GM21825 (cell line): Measurements from ENCODE around the gene MTURN.
"Not testable (repeated sequence)": the region's sequence is repeated elsewhere in the genome, so short reads cannot be mapped to it uniquely, and the experiment has no call there.

Experiments used
- ATAC-seq: cut with Tn5 transposase; IDR thresholded peaks from one replicate; pipeline ENCODE4 v1.9.1; 2021; ENCODE audit warnings: mild to moderate bottlenecking, moderate library complexity; ENCODE audit not compliant: unreplicated experiment

The MTURN gene

GRCh38 chr7:30176463-30177109 lies 41.8 kb downstream of the MTURN start:
- no peak for ATAC-seq

GRCh38 chr7:30177186-30177585 lies 42.4 kb downstream of the MTURN start:
- ATAC-seq = no peak

DNA sequence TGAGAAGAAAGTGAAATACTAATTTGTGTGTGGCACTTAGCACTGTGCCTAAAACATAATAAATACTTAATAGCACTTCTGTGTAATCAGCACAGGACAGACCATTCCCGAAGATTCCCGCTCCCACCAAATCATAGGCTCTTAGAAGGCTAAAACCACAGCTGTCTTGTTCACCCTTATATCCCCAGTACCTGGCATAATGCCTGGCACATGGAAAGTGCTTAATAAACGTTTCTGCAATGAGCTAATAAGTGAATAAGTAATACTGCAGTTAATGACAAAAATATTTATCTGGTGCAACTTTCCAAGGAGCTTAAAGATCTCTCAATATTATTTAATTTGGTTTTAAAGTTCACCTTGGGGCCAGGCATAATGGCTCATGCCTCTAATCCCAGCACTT lies 43.2 kb downstream of the MTURN start:
- ATAC-seq = no peak

GRCh38 chr7:30178748-30179436 lies 44.1 kb downstream of the MTURN start:
- ATAC-seq = peak; percentile 95

- no peak for ATAC-seq
These were observed 45.9 kb downstream of the MTURN start for GRCh38 chr7:30180718-30181117.

DNA sequence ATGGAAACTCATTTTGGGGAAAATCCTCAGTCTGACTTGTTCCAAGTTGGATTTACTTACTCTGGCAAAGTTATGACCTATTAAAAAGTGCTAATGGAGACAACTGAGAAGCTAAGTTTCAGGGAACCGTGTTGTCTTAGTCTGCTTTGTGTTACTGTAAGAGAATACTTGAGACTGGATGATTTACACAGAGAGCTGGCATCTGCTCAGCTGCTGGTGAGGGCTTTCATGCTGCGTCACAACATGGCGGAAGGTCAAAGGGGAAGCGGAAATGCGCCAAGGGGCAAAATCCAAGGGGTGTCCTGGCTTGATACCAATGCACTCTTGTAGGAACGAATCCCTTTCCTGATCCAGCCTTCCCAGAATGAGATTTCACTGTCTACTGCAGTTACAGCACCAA lies 46.4 kb downstream of the MTURN start:
- no peak for ATAC-seq

- no peak for ATAC-seq
These were observed 47.1 kb downstream of the MTURN start for GRCh38 chr7:30181736-30182522.

DNA sequence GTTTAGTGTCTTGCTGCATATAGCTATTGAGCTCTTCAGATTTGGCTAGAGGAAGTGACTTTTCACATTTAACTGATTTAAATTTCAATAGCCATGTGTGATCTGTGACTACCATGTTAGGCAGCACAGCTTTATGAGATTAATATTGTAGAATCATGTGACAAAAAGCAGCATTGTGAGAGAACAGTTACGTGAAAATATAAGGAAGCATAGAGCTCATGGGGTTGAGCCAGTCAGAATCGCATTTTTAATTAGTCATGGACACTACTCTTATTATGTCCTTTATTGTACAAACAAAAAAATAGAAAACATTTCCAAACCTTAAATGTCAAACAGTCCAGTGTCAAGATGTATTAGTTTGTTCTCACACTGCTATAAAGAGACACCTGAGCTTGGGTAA lies 48.0 kb downstream of the MTURN start:
- no peak for ATAC-seq

DNA sequence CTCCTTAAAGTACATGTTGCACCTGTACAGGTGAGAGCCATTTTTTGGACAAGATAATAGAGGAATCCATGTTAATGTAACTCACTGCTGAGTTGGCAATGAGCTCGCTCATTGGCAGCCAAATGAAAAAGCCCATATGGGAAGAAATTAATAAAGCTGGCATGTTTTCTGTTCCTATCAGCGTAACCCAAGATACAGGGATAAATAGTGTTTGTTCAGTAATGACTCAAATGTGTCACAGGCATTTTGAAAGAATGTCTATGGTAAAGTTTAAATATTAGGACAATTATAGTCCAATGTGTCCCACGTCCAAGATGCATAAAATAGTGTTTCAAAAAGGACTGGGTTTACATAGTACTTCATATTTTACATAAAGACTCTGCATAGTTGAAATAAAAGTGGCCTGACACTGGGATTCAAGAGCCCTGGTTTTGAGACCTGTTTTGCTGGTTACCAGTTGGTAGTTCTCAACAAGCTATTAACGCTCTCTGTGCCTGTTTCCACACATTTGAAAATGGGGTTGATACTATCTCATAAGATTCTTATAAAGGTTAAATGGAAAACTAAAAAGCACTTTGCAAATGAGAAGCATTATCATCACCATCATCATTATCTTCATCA lies 49.1 kb downstream of the MTURN start:
- no peak for ATAC-seq

DNA sequence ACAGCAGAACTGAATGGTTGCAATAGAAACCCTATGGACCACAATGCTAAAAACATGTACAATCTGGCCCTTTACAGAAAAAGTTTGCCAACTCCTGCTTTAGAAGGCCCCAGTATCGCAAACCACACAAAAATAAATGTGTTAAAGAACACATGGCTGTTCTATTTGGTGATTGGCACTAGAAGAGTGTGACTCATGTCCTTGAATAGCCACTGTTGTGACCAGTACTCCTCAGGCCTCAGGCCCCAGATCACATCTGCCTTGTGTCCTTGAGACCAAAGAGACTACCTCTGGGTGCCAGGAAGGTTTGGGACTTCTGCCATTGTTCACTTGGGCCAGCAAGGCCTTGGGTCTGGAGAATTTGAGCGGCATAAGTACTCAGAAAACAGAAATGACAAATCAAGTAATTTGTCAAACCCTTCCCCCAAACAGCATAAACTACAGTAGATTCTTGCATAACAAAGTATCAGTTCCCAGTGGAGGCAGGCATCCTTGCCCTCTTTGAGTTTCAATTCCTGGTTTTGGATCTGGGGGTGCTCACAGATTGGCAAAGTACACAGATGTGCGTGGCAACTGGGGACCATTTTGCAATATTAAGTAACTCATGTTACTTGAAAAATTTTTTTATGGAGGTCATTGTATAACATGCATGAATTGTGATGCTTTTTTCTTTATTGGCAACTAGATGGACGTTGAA lies 50.2 kb downstream of the MTURN start:
- ATAC-seq = no peak

DNA sequence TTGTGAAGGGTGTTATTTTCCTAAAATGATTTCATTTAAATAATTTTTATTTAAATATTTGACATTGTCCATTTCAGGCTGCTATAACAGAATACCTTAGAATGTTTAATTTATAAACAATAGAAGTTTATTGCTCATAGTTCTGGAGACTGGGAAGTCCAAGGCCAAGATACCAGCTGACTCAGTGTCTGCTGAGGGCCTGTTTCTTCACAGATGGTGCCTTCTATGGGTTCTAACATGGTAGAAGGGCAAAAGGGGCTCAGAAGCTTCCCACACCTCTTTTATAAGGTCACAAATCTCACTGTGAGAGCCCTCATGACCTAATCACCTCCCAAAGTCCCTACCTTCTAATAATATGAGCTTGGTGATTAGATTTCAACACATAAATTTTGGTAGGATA lies 50.7 kb downstream of the MTURN start:
- no peak for ATAC-seq

DNA sequence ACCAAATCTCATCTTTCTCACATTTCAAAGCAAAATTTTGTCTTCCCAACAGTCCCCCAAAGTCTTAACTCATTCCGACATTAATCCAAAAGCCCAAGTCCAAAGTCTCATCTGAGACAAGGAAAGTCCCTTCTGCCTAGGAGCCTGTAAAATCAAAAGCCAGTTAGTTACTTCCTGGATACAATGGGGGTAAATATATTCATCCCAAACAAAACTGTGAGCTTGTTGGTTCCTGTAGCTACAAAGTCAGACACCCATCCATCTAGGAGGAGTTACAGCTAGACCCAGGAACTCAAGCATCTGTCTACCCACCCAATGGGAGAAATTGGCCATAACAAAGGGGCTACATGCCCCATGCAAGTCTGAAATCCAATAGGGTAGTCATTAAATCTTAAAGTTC lies 51.9 kb downstream of the MTURN start:
- no peak for ATAC-seq

DNA sequence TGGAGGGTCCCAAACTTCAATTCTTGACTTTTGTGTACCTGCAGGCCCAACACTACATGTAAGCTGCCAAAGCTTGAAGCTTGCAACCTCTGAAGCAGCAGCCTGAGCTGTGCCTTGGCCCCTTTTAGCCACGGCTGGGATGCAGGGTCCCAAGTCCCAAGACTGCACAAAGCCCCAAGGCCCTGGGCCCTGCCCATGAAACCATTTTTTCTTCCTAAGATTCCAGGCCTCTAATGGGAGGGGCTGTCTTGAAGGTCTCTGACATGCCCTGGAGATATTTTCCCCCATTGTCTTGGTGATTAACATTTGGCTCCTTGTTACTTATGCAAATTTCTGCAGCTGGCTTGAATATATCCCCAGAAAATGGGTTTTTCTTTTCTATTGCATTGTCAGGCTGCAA lies 52.7 kb downstream of the MTURN start:
- ATAC-seq = no peak

DNA sequence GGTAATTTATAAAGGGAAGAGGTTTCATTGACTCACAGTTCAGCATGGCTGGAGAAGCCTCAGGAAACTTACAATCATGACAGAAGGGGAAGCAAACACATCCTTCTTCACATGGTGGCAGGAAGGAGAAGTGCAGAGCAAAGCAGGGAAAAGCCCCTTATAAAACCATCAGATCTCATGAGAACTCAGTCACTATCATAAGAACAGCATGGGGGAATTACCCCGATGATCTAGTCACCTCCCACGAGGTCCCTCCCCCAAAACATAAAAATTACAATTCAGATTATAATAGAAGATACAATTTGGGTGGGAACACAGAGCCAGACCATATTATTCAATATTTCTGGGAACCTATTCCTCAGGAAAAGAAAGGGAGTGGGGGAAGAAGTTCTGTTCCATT lies 53.6 kb downstream of the MTURN start:
- ATAC-seq = not testable (repeated sequence)

DNA sequence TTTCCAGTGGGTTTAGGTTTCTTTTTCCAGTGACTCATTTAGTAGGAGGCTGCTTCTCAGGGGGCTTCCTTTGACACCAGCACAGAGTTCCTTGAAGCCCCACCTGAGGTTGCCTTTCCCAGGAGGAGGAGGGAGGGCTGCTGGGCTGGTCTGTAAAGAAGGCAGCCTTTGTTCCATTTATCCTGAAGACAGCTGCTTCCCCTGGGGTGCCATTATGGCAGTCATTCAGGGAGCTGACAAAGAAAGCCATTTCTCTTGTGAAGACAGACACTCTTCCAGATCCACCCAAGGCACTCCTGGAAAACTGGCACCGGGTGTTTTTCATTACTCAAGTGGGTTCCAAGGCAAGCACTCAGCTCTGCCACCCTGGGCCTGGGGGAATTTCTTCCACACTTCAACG lies 54.0 kb downstream of the MTURN start:
- no peak for ATAC-seq

DNA sequence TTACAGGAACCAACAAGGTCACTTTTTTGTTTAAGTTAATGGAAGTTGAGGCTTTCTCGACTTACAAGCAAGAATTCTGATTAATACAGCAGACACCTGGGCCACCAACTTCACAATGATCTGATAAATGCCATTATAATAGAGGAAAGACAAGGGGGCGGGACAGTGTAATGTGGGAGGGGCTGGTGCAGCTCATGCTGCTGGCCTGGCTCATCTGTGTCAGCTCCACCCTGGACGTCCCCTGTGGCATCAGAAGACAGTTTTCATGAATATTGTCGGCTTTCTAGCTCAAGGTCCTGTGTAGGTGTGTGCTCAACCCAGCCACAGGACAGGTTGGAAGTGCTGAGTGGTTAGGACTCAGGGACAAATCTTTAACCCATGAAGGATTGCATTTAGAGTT lies 57.0 kb downstream of the MTURN start:
- no peak for ATAC-seq

- no peak for ATAC-seq
These were observed 58.7 kb downstream of the MTURN start for GRCh38 chr7:30193336-30193943.

DNA sequence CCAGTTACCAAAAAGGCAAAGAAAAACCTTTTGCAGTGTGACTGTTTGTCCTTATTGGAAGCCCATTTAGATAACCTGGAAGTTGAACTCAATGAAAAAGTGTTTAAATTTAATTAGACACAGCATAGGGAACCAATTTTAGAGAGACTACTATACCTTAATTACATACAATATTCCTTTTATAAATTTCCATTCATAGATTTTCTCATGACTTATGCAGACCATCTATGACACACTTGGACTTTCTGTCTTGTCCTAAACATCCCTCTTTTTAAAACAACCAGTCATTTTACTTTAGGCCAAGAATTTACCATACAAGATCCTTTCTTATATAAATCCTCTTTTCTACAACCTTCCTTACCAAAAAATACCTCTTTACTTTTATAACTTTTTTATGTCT lies 61.6 kb downstream of the MTURN start:
- ATAC-seq = no peak

DNA sequence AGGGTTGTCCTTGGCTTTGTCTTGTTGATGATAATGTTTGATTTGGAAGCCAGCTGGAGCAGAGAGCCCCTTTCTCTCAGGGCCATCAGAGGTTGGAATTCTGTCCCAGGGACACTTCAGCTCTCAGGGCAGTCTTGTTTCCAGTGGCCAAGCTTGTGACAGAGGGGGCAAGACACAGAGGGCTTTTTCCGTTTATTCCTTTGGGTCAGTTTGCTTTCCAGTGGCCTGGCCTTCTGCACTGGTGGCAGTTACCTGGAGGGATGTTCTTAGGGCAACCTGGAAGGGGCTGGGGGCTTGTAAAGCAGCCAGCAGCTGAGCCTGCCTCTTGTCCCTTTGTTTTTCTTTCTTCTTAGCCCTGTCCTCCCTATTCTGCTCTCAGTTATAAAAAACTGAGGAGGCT lies 62.7 kb downstream of the MTURN start:
- ATAC-seq = no peak

DNA sequence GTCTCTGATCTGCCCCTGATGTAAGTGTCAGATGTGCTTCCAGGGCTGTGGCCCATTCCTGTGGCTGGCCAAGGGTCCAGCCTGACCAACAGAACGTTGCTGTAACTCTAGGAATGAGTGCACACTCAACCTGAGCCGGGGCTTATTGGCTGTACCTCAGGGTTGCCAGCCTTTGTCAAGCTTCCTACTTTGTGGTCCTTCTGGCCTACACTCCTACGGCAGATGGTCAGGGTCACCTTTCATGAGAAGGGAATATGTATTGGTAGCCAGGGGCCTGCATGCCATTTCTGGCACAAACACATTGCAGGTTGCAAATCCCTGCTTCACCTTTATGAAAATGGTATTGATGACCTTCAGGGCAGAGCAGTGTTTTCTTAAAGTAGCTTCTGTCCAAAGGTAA lies 64.5 kb downstream of the MTURN start:
- ATAC-seq = no peak

- no peak for ATAC-seq
These were observed 65.8 kb downstream of the MTURN start for GRCh38 chr7:30200591-30200990.
